ENCODE results near the gene SIPA1L2.
"Not testable (repeated sequence)": the region's sequence is repeated elsewhere in the genome, so short reads cannot be mapped to it uniquely, and the experiment has no call there.

SIPA1L2 gene

DNA sequence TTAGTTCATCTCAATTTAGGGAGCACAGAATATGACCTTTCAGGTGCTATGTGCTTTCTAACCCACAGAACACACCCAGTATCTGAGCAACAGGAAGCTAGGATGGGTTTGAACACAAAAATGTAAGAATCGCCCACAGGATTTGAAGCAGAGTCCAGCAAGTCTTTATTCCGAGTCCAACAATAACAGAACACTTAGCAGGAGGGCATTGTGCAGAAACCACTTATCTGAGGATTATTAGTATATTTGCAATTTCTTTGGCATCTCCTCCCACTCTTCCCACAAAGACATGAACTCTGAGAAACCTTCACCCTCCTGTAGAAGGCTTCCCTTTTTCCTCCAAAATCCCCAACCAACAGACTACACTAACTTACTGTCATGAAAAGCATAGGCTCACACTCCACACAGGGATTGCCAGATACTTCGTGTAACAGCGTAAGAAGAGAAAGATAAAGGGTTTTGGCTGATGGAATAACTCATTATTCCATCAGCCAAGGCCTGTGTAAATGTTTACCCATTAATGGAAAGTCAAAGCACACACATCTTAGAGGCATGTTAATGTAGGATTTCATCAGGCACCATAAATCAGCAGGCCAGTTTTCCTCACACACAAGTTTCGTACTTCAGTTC, 16.1 kb downstream of the SIPA1L2 start:
- no peak for DNase-seq (ENCODE audit: low read depth, low spot score)

DNA sequence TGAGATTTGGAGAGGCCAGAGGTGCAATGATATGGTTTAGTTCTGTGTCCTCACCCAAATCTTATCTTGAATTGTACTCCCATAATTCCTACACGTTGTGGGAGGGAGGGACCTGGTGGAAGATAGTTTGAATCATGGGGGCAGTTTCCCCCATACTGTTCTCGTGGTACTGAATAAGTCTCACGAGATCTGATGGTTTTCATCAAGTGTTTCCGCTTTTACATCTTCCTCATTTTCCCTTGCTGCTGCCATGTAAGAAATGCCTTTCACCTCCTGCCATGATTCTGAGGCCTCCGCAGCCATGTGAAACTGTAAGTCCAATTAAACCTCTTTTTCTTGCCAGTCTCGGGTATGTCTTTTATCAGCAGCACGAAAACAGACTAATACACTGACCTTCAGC, 17.1 kb downstream of the SIPA1L2 start:
- DNase-seq (ENCODE audit: low read depth, low spot score): not testable (repeated sequence)

DNA sequence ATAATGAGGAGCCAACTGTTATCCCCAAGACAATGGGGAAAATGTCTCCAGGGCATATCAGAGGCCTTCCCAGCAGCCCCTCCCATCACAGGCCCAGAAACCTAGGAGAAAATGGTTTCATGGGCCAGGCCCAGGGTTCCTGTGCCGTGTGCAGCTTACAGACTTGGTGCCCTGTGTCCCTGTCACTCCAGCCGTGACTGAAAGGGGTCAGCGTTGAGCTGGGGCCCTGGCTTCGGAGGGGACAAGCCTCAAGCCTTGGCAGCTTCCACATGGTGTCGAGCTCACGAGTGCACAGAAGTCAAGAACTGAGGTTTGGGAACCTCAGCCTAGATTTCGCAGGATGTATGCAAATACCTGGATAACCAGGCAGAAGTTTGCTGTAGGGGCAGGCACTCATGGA, 18.1 kb downstream of the SIPA1L2 start:
- DNase-seq (ENCODE audit: low read depth, low spot score): no peak

DNA sequence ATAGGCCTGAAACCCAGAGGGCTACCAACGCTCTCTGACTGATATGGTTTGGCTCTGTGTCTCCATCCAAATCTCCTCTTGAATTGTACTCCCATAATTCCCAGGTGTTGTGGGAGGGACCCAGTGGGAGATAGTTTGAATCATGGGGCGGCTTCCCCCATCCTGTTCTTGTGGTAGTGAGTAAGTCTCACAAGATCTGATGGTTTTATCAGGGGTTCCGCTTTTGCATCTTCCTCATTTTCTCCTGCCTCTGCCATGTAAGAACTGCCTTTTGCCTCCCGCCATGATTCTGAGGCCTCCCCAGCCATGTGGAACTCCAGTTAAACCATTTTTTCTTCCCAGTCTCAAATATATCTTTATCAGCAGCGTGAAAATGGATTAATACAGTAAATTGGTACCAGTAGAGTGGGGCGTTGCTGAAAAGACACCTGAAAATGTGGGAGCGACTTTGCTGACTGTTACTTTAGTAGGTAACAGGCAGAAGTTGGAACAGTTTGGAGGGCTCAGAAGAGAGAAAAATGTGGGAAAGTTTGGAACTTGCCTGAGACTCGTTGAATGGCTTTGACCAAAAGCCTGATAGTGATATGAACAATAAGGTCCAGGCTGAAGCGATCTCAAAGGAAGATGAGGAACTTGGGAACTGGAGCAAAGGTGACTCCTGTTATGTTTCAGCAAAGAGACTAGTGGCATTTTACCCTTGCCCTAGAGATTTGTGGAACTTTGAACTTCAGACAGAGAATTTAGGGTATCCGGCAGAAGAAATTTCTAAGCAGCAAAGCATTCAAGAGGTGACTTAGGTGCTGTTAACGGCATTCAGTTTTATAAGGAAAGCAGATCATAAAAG, 18.8 kb downstream of the SIPA1L2 start:
- DNase-seq (ENCODE audit: low read depth, low spot score): not testable (repeated sequence)

DNA sequence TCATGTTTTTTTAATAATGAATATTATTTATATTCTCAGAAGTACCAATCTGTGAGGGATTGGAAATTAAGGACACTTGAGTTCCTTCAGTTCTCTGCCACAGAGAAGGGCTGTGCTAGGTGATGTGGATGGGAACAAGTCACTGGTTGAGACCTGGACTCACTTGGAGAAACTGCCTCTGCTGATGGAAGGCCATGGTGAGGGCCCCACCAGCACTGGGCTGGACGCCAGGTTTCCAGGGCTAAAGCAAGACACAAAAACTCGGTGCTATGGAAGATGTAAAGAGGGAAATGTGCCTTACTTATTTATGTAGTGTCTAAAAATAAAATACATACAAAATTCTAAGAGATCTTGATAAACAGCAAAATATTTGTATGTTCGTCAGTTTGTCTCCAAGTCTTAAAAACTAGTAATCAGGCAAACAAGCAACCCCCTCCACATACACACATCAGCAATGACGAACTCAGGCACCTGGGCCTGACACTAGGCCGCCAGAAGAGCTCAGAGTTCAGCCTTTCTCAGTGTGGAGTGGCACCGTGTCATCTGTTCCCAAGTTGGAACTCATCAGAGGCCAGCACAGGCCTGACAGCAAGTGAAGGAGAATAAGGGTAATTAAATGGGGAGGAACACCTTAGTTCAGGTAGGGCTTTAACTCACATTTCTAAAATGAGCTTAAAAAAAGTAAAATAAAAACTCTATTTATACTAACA, 19.6 kb downstream of the SIPA1L2 start:
- DNase-seq (ENCODE audit: low read depth, low spot score): no peak

DNA sequence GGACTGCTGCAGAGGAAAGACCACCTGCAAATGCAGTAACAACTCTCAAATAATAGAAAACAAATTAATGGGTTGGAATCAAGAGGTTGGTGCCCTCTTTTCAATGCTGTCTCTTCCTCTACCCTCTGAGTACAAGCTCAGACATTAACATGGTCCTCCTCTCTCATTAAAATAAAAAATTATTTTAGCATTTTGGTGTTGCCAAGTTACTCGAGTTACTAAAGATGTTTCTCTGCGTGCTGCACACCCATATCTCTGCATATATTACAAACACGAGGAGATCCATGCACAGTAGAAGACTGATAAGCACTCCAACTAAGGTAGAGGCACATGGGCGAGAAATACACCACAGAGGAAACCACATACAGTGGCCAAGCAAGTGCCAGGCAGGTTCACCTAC, 21.5 kb downstream of the SIPA1L2 start:
- no peak for DNase-seq (ENCODE audit: low read depth, low spot score)

DNA sequence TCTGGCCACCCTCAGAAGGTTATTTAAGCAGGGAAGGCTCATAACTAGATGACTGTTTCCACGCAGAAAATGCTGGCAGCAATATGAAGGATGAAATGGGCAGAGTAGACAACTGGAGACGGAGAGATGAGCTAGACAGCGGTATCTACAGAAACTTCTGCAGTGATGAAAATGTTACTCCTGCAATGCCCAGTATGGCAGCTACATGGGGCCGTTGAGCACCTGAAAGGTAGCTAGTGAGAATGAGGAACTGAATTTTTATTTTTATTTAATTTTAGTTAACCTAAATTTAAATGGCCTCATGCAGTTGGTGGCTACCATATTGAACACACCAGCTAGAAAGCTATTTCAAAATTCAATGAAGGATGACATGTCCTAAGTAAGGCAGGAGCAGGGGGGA, 27.3 kb downstream of the SIPA1L2 start:
- DNase-seq (ENCODE audit: low read depth, low spot score): no peak

DNA sequence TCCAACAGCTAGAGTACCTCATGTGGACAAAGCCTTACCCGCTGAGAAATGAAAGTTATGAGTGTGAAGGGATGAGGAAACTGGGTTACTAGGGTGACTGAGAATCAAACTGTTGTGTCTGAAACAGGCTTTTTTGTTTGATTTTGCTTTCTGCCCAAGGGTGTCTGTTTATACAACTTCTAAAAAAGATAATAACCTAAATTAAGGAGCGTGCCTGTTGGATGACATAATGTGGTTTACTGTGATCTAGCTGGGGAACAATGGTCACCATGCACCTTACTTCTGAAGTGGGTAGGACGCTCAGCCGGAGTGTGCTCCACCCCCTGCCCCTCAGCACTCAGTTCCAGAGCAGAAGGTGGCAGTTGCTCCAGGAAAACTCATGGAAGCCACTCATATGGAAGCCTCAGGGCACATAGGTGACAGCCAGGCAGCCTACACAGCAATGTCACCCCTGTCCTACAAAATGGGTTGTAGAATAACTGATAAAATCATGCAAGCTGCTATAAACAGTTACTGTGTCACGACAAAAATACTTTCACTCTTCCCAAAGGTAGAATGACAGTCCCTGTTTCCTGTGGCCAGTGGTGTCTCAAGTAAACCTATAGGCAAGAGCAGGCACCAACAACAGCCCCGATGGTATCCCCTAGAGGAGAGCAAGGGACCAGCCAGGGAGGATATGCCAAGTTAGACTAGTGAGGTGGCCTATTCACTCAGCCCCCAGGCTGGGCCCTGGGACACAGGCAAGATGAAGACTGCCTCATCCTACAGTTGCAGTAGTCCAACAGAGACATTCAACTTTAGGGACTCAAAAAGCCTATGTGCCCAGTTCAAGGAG, 29.3 kb downstream of the SIPA1L2 start:
- no peak for DNase-seq (ENCODE audit: low read depth, low spot score)

DNA sequence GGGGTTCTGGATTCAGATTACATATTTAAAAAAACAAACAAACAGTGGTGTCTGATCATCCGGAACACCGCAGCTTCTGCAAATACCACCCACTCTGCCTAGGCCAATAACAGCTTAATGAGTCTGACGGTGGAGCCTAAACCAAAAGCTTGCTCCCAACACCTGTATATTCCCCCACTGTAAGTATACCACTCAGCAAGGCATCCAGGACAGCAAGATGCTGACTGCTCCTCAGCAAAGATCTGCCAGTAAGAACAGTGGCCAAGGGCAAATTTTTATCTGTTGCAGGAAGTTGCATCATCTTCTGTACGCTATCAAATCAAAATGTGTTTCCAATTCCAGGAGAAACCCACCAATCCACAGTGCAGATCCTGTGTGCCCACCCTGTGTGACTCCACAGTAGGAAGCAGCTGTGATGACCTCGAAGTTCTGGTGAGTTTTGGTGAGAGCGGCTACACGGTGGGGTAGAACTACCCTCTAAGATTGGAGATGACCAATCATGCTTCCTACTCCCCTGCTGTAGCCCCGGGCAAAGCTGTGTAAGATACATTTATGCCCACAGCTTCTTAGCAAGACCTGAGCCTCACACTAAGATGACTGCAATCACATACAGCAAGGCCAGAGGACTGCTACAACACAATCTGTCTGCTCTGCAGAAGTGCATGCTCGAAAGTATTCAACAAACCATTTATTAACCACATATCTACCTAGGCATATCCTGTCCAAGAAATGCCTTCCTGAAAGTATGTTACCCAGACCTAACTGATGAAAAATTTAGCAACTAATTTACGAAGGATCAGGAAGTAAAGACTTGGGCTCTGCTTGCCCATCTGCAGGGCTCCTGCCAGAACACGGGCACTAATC, 30.5 kb downstream of the SIPA1L2 start:
- no peak for DNase-seq (ENCODE audit: low read depth, low spot score)

DNA sequence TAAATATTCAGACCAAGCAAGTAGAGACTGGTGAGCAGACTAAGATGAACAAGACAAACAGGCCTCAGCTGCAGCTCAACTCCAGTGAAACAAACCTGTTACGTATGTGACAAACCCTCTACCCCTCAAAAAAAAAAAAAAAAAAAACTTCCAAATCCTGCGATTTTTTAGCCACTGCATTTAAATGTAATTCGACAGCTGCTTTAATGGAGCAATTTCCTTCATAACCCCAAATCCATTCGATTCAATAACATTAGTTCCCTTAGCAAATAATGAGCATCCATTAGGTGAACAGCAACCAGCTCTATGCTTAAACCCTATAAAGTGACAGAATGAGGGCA, 31.1 kb downstream of the SIPA1L2 start:
- DNase-seq (ENCODE audit: low read depth, low spot score): no peak

DNA sequence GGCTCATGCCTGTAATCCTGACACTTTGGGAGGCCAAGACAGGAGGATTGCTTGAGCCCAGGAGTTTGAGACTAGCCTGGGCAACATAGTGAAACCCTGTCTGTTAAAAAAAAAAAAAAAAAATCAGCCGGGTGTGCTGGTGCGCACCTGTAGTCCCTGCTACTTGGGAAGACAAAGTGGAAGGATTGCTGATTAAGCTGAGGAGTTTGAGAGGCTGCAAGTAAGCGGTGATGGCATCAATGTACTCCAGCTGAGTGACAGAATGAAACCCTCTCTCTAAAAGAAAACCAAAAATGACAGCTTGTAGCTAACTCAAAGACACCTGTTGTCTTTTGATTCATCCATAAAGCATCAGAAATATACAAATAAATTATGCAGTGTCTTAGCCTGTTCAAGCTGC, 31.8 kb downstream of the SIPA1L2 start:
- no peak for DNase-seq (ENCODE audit: low read depth, low spot score)

DNA sequence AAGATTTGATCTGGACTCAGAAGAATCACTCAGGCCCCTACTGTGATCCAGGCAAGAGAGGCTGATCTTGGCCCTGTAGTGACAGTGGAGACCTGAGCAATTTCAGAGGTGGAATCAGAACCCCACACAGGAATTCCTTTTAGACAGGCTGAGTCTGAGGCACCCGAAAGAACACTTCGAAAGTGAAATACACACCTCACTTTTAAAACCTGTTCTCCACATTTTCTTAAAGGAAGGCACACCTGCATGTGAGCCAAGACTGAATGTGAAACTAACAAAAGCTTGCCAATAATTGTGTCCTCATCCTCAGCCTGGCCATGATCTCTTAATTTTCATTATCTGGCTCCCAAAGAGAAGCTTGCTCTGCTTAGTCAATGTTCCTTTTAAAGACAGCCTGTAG, 32.2 kb downstream of the SIPA1L2 start:
- no peak for DNase-seq (ENCODE audit: low read depth, low spot score)

DNA sequence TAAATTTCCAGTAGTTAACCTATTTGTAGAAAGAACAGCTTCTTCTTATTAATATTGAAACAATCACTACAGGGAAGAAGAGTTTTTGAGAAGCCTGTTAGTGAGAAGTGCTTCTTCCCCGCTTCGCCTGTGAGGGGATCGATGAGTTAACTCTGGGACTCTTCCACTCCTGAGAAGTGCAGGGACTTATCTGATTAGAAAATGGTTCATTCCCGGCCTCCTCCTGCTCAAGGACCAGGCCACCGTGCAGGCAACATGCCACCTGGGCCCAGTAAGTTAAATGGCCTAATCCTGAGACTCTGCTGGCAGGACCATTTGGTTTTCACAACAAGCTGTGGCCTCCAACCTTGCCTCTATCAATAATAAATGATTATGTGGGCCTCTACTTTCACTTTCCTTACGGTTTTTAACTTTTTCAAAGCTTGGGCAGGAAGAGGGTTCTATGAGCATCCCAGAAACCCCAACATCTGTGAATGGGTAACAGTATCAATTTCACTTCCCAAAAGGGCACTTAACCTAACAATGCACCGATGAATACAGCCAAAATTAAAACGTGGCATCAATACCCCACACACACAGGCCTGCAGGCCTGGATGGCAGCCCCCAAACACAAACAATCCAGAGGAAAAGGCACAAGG, 33.1 kb downstream of the SIPA1L2 start:
- DNase-seq (ENCODE audit: low read depth, low spot score): no peak

DNA sequence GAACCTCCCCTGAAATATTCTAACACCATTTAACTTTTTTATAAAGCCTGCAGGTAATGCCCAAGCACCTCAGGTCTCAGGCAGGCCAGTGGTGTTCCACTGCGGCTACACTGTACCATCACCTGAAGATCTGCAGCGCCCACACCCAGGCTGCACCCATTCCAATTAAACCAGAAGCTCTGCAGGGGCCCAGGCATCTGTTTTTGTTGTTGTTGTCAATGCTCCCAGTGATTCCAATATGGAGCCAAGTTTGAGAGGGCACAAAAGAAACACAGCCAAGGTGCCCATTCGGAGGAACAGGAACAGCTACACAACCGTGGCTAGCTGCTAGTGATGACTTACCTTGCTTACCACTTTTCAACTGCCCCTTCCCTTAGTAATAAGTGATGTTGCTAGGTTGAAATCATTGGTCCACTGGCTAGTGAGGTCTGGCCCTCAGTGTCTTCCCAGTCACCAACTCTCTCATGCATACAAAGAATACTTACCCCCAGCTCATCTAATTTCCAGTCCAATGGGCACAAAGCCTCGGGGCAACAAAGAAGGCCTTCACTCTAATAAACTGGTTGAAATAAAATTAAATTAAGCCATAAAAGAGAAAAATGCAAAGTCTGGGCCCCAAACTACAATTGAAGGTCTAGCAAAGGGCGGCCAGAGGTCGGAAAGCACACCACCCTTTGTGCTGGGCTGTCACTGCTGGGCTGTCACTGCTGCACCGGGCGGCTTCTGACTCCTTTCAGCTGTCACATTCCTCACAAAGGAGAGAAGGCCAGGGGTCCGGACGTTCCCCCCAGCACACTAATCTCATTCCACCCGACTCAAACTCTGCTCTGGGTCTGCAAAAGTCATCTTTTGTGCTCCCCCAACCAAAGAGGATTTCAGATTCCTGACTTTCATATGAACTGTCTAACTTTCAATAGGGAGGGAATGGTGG, 34.9 kb downstream of the SIPA1L2 start:
- DNase-seq (ENCODE audit: low read depth, low spot score): no peak

DNA sequence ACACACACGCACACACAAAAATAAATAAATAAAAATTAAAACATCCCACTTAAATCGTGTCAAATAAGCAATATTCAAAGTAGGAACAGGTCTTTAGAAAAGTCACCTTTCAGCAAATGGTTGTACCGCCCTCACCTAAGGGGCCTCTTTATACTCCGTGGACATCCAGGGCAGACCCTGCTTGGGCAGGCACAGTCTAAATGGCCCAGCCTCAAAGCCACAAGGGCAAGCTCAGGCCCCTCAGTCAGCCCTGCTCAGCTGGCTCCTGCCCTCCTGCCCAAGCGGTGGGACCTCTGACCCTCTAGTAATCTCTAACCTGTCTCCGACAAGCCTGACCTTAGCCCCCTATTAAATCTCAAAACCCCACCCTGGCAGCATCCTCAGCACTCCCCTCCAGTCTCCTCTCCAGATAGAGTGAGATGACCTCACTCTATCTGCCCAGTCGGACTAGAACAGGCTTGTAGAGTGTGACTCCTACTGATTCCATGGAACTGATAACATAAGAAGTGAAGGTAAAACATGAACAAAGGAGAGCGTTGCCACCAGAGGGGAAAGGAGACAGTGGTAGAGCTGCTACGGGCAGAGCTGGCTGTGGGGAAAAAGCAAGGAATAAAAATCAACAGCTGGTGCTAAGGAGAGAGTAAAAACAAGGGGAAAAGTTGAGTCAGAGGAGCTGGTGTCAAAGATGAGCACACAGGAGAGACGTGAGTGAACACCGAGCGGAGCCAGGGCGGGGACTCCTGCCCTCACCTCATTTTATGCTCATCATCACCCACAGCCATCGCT, 36.0 kb downstream of the SIPA1L2 start:
- DNase-seq (ENCODE audit: low read depth, low spot score): no peak

DNA sequence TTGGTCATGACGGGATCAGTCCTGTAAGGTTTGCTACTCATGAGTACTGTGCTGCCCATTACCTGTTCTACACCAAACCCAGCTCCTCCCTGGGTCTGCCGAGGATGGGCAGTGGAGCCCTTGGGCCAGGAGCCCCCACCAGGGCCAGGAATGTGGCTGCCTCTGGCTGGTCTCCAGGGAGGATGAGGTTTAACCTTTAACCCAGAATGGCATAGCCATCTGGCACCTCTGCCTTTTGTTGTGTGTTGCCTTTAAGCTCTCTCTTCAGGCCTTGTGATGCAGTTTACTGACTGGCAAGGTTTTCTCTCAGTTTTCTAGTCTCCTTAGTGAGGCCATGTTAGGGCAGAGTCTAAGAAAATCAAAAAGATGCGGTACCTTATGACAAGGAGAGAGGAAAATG, 38.6 kb downstream of the SIPA1L2 start:
- no peak for DNase-seq (ENCODE audit: low read depth, low spot score)

DNA sequence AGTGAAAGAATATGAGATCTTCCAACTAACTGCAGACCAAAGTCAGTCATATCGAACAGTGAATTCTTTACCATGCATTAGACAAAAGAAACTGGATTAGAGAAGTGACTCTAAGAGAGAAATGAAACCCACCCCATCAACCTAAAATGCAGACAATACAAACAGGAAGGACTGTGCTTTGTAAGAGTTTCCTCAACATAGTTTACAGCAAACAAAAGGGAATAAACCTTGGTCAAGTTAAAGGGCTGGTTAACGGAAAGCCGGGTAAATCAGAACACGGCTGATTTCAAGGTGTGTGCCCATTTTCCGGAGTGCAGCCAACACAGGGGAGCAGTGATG, 39.2 kb downstream of the SIPA1L2 start:
- DNase-seq (ENCODE audit: low read depth, low spot score): no peak

DNA sequence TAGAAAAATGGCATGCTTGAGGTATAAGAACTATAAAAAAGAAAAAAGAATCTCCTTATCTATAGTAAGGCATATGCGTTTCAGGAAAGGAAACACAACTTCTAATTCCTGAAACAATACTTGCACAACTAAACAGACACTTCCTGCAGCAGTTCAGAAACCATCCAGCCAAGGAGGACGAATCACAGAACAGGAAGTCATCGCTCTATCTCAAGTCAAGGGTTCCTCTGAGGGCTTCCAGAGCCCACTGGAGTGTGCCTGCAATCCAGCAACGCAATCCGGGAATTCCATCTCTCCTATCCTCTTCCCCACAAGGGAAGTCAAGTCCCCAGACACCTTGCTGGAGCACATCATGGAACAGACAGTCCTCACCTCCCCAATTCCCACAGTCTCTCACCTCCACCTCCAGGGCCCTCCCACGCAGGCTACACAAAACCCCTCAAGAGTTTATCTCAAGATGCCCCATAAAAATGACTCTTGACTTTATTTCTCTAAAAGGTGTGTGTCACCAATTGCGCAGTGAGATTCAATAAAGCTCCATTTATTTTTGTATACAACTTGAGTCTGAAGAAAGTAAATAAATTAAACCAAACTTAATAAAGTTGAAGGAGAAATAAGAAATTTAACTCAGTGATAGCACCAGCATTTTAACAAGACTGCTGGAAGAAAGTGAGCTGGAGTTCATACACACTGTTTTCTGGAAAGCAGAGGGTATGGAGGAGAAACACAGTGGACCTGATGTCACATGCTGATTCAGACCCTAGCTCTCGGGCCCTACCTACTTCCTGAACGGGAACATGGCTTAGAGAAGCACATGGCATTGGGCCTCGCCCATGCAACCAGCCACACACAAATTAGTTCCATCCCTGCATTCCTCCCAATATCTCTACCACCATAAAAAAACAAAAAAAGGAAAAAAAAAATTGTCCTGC, 39.9 kb downstream of the SIPA1L2 start:
- no peak for DNase-seq (ENCODE audit: low read depth, low spot score)
